Stimulated activated CD4-positive, alpha-beta T cell treated with anti-CD3 and anti-CD28 coated beads, TNF-alpha, amount 100 ng/mL, for 24 hours (primary cell): Measurements from ENCODE around the gene COL4A2.
"Not testable (repeated sequence)": the region's sequence is repeated elsewhere in the genome, so short reads cannot be mapped to it uniquely, and the experiment has no call there.

Experiments used
- DNase-seq, 3 experiments: peaks; one replicate each; pipeline ENCODE4 v3.0.0-alpha.2; 2020; ENCODE audit warnings: low read depth in 3 of 3

The COL4A2 gene

DNA sequence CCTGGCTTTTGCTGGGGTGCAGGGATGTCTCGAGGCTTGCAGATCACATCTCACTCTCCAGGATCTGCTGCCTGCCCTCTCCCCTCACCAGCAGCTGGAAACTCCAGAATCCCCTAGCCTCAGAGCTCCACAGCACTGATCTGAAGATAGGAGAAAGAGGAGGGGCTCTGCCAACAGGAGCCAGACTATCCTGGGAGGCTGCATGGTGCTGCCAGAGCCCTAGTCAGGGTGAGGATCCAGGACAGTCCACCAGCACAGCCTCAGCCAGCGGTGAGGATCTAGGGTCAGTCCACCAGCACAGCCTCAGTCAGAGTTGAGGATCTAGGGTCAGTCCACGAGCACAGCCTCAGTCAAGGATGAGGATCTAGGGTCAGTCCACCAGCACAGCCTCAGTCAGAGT lies 189.2 kb downstream of the COL4A2 start:
- DNase-seq = no peak

DNA sequence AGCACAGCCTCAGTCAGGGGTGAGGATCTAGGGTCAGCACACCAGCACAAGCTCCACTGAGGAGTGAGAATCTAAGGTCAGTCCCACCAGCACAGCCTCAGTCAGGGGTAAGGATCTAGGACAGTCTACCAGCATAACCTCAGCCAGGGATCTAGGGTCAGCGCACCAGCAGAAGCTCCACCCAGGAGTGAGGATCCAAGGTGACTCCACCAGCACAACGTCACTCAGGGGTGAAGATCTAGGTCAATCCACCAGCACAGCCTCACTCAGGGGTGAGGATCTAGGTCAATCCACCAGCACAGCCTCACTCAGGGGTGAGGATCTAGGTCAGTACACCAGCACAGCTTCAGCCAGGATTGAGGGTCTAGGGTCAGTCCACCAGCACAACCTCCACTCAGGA lies 189.9 kb downstream of the COL4A2 start:
- no peak for DNase-seq

DNA sequence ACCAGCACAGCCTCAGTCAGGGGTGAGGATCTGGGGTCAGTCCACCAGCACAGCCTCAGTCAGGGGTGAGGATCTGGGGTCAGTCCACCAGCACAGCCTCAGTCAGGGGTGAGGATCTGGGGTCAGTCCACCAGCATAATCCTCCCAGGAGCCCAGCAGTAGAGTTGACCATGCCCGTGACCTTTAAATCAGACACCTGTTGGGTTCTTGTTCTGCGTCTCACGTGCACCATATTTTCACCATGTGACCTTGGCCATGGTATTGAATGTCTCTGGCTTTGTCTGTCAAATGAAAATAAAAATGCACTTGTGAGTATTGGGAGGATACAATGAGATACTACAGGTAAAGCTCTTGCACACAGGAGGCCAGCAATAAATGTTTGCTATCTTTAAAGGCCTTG lies 190.8 kb downstream of the COL4A2 start:
- not testable (repeated sequence) for DNase-seq

DNA sequence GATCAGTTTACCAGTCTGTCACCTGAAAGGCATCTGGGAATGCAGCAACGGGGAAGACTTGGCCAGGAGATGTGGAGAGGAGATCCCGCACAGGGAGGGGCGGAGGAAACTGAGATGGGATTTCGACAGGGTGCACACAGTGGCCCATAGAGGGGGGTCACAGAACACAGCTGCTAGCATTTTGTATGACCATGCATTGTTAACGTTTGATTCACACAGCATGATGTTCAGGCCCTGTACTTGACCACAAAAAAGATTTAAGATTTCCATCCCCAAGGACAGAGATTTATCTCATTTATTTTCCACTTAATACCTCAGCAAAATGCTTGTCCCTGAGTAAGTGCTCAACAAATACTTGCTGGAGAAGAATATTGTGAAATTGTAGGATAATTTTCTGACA lies 191.2 kb downstream of the COL4A2 start:
- no peak for DNase-seq

DNA sequence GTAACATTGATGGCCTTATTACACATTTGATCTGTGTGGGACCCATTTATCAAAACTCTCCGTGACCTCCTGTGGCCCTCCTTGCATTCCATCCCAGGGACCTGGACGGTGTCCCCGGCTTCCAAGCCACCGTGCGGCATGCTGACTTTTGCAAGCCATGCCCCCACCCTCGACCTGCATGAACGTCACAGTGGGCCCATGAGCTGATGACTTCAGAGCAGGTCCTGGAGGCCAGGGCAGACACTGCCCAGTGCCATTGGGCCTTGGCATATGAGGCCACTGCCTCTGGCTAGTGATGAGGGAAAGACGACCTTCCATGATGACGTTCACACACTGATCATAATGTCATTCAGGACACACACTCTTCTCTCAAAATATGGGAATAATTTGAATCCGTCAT lies 191.7 kb downstream of the COL4A2 start:
- no peak for DNase-seq

DNA sequence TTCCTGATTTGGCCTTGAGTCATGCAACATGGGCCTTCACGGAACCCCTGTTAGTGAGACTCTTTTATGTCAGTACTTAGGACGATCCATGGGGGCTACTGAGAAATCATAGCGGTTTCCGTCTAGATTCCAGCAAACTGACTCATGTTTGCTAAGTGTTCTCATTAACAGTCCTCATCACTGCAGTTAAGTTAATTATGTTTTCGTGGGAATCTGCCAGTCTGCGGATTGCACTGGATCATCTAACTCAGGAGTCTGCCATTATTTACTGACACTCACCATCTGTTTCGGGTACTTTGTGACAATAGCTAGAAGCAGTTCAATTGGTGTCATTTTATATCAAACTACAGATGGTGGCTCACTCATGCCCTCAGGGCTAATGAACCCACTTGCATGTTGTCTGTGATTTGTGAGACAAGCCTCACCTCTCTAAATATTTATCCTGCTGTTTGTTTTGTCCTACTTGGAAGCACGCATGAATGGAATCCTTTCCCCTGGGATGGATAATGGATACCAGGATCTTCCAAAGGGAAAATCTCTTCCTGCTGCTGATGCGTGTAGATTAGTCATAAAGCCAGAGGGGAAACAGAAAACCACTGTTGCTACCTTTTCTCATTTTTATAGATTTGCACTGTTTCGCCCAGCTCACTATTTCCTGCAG lies 192.7 kb downstream of the COL4A2 start:
- DNase-seq = no peak

DNA sequence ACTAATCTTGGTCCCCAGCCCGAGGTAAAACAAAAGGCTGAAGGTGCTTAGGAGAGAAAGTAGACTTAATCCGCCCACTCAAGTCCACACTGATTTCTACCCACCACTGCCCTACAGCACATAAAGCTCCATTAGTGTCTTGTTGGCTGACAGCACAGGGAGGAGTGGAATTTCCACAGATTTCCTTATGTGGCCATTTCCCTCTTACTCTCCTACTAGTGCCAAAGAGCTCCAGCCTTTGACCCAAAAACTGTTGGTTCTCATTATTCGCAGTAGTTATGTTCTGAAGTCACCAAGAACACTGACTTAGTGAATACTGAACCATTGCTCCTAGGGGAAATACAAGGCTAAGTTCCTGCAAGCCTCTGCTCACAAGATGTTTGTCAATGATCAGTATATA lies 193.3 kb downstream of the COL4A2 start:
- DNase-seq = no peak

DNA sequence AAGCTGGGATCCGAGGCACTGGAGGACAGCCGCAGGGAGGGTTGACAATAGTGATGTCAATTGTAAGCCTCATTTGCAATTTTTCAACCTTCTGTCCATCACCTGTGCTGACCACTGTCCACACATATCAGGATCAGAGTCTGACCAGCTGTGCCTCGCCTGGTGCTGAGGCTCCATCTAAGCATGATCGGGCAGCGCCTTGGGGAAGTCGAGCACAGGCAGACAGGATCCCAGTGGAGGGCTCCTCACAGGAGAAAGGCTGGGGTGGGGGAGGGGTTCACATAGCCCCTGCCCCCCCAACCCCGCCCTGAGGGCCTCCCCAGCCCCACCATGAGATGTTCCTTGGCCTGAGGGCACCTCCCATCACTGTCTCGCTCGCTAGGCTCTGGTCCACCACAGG lies 194.1 kb downstream of the COL4A2 start:
- DNase-seq = no peak

DNA sequence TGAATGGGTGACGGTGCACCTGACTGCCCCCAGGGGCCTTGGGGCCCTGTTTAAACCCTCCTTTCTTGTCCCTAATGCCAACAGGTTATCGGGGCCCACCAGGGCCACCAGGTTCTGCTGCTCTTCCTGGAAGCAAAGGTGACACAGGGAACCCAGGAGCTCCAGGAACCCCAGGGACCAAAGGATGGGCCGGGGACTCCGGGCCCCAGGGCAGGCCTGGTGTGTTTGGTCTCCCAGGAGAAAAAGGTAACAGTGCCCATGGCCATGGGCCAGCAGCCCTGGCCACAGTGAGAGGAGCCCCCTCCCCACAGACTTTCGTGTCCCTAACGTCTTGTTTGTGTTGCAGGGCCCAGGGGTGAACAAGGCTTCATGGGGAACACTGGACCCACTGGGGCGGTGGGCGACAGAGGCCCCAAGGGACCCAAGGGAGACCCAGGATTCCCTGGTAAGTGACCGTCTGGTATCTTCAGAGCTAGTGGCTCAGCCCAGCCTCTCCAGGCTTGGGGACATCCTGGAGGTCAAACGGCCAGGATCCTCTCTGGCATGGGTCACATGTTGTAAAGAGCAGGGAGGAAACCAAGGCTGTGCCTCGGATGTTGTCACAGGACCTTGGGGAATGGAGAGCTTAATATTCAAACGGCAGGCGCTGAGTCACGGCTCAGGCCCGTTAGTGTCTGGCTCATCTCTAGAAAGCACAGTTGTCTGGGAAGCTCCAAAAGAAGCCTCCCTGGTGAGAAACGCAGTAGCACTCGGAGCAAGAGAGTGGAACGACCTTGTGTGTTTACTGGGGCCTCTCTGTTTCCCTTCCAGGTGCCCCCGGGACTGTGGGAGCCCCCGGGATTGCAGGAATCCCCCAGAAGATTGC lies 196.2 kb downstream of the COL4A2 start:
- no peak for DNase-seq

DNA sequence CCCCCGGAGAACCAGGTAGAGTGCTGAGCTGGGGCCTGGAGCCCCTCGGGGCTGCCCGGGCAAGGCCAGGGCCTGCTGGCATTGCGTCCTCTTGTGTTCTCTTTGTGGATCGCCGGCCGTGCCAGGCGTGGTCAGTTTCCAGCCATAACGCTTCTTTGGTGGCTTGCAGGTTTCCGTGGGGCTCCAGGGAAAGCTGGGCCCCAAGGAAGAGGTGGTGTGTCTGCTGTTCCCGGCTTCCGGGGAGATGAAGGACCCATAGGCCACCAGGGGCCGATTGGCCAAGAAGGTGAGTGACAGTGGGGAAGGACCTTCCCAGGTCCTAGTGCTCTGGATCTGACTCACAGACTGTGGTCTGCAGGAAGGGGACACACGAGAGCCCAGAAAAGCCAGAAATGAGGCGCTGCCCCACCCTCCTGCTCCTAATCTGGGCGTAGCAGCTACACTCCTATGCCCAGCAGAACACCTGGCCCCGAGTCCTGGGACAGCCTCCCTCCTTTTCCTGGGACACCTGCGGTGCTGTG lies 197.0 kb downstream of the COL4A2 start:
- DNase-seq = no peak

DNA sequence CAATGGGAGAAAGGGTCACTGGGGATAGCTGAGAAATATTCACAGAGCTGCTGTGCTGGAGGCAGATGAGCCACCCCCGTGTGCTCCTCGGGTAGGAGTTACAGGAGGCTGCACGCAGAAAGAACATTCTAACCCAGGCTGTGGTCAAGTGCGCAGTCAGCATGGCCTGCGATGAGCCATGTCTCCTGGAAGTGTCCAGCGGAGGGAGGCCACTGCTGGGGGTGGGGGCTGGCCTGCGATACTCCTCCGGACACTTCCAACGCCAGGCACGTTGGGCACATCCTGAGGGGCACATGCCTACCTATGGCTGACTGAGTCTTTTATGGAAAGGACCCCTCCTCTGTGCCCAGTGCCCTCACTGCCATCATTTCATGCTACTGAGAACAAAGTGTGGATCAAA lies 198.5 kb downstream of the COL4A2 start:
- no peak for DNase-seq

DNA sequence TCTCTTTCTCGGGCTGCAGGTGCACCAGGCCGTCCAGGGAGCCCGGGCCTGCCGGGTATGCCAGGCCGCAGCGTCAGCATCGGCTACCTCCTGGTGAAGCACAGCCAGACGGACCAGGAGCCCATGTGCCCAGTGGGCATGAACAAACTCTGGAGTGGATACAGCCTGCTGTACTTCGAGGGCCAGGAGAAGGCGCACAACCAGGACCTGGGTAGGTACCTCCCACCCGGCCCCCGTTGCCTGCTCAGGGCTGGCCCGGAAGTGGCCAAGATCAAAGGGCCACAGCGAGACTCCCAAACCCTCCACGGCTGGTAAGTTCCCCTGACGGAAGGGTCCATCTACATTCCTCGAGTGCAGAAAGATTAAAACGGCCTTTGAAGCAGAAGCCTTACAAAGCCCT lies 199.3 kb downstream of the COL4A2 start:
- no peak for DNase-seq

DNA sequence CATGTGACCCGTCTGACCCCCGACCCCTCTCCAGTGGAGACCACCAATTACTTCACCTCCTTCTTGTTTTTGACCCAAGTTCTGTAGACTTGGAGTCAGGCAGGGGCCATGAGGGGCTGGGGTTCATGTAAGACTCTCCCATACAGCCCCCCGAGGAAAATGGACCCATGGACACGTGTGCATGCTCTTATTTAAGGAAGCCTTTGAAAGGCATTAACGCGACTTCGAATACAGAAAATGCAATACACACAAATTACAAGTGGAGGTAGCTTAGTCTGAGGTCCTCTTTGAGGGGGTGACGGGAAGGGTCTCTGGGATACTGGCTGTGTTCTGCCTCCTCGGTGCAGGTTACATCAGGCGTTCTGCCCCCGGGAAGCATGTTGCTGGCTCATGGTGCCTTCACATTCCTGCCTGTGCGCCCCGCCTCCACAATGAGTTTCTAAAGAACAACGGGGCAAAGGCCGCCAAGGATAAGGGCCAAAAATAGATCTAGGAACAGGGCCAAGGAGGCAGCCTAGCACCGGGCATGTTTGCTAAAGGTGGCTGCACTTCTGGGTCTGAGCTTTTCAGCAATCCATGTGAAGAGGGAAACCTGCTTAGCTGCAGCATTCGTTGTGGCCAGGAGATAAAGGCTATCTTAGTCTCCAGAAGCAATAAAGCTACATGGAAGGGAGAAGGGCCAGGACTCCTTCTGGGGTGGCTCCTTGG lies 199.9 kb downstream of the COL4A2 start:
- no peak for DNase-seq

DNA sequence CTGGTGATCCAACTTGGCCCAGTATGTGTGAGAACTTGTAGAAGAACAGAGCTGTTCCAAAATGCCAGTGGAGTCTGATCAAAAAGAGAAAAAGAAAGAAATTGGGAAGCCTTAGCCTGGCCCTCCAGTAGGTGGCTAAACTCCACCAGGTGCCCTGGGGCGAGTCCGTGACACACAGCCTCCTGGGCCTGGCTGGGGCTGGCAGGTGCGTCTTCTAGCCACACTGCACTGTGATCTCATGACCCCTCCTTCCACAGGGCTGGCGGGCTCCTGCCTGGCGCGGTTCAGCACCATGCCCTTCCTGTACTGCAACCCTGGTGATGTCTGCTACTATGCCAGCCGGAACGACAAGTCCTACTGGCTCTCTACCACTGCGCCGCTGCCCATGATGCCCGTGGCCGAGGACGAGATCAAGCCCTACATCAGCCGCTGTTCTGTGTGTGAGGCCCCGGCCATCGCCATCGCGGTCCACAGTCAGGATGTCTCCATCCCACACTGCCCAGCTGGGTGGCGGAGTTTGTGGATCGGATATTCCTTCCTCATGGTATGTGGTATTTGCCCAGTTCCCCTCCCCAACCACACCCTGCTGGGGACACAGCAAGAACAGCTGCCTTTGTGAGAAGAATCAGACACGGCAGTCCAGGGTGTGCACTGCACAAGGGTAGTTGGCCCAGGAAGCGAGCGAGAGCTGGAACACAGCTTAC lies 200.7 kb downstream of the COL4A2 start:
- no peak for DNase-seq

DNA sequence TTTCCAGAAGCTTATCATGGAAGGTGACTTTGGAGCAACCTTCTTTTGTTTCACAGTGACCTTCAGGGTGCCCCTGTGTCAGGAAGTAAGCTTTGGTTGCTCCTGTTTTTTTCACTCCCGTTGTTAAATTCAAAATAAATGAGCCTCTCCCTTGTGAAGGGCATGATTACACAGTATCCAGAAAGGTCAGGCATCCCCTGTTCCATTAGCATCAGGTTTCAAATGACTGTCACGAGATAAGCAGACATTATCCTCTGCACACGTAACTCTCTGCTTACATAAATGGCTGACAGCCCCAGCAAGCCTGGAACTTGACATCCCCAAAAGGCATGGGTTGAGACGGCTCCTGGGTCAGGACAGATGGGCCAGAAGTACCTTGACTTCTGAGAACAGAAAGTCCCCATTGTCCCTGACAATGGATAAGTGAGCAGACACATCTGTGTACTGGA lies 202.4 kb downstream of the COL4A2 start:
- DNase-seq = no peak

DNA sequence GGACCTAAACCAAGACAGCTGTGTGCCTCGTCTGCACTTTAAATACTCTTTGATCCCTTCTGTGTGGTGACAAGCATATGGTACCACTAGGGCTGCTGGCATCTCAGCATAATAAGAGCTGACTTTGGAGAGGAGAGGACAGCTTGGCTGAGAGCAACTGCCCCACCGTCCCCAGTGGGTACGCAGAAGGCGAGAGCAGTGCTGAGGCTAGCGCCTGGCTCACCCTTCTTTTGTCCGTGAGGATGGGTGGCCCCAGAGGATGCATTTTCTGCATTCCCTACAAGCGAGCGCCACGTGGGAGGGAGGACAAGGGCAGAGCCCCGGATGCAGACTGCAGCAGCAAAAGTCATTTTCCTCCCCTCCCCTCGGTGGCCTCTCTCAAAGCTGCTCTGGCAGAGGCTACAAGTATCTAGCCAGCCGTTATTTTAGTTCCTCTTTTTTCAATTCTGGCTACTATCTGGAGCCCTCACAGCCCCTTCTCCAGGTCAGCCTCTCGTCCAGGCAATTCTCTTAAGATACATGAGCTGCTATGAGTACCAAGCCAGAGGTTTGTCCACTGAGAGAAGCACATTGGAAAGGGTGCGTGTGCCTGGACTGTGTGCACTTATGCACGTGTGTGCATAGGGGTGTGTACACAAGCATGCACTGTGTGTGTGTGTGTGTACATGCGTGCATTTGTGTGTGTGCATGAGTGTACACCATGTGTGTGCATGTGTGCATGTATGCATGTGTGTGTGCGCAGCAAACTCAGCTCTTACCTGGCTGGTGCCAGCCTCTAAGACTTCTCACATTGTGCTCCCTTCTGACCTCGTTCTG lies 203.1 kb downstream of the COL4A2 start:
- no peak for DNase-seq

DNA sequence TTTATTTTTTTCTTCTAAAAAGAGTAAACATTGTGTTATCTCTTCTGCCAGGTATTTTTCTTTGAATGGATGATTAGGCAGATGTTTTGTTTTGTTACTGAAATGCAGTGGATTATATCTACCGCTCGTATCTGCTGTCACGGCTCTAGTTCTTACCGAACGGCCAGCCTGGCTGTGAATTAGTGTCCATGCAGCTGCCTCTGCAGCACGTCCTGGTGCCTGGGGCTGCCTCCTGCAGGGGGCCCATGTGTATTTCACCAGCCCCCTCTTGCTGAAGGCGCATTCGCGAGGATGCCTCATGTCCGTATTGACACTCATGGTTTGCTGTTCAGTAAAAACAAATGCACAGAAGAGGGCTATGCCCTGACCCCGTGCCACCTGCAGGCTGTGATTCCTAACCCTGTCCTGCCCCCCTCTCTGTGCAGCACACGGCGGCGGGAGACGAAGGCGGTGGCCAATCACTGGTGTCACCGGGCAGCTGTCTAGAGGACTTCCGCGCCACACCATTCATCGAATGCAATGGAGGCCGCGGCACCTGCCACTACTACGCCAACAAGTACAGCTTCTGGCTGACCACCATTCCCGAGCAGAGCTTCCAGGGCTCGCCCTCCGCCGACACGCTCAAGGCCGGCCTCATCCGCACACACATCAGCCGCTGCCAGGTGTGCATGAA lies 204.6 kb downstream of the COL4A2 start:
- no peak for DNase-seq

DNA sequence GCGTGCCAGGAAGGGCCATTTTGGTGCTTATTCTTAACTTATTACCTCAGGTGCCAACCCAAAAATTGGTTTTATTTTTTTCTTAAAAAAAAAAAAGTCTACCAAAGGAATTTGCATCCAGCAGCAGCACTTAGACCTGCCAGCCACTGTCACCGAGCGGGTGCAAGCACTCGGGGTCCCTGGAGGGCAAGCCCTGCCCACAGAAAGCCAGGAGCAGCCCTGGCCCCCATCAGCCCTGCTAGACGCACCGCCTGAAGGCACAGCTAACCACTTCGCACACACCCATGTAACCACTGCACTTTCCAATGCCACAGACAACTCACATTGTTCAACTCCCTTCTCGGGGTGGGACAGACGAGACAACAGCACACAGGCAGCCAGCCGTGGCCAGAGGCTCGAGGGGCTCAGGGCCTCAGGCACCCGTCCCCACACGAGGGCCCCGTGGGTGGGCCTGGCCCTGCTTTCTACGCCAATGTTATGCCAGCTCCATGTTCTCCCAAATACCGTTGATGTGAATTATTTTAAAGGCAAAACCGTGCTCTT lies 205.2 kb downstream of the COL4A2 start:
- no peak for DNase-seq

DNA sequence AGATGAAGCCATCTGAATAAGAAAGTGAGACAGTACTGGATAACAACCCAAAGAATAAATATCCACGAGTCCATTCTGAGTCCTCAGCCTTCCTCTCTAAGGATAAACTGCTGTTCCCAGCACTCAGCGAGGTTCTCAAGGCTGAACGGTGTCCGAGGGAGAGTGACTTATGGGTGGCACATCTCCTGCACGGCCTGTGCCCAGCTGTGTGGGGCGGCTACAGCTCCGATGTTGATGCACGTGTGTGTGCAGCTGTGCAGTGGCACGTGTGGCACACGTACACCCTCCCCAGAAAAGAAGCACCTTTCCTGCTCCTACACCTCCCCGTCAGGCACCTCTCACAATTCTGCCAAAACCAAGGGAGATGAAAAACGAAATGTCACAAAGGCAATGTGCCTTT lies 209.4 kb downstream of the COL4A2 start:
- no peak for DNase-seq
